Prostate gland (tissue), 2 donors: Measurements from ENCODE around the gene TLK2.

Source experiments
- CTCF ChIP-seq, 4 experiments: fragments of 200-600 bp in 2 of 4; fragments of 450-650 bp in 2 of 4; sonication (generic) in 2 of 4; IDR thresholded peaks; 1 replicate in 3 of 4; 2 replicates in 1 of 4; pipeline ENCODE4 v1.5.1; 2016 to 2019; ENCODE audit warnings: antibody characterized with exemption in 4 of 4, mild to moderate bottlenecking in 2 of 4, moderate library complexity in 2 of 4
- POLR2AphosphoS5 ChIP-seq: sonication (generic); formaldehyde crosslinking; IDR thresholded peaks from one replicate; pipeline ENCODE4 v1.6.1; 2017; ENCODE audit warnings: antibody characterized with exemption

DNA sequence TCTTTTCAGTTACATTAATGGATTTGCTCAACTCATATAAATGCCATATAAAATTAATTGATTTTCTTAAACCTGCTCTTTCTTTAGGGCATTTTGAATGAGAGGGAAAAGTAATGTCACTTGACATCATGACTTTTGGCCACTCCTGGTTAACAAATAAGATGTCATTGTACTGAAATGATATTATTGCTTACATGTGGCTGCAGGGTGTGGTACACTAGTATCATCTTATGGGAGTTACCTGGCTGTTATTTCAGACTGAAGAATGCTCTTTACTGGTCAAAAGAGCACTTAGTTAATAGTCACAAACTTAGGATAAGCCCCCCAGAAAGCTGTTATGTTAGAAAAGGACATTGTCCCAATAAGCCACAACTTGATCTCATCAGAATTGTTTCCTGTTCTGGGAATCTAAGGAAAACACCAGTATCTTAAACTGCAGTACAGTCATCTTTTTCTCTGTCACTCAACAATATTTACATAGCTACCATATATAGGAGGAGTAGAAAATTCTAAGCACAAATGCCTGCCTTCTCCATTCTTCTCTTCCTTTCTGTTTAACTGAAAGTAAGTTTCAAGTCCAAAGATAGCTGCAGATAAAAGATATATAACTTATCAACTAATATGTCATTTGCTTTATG lies 95.0 kb downstream of the TLK2 start:
- TF ChIP-seq CTCF (IDR thresholded peaks at IDR 0.05) (no peak), POLR2AphosphoS5 (no peak)
